ENCODE measurements around the gene AIRE.

- TF ChIP-seq POLR2AphosphoS5 (IDR thresholded peaks at IDR 0.05; ENCODE audit: low read depth, low read length) (no peak), POLR2A (IDR thresholded peaks at IDR 0.05; ENCODE audit: low read depth, low read length) (0 out of 2 replicates have a peak, but pooled peaks have one; percentile 14), TAF1 (IDR thresholded peaks at IDR 0.05; ENCODE audit: borderline replicate concordance, low read depth, low read length) (no peak)
Observed at GRCh38 chr21:44335266-44336059, 49.8 kb downstream of the AIRE start.
